ENCODE measurements around the gene PPID. TPM values are rescaled to one million over a fixed set of nuclear protein-coding genes. Genes with fewer than 3 reads are reported as not detected.
"Not testable (repeated sequence)": the region's sequence is repeated elsewhere in the genome, so short reads cannot be mapped to it uniquely, and the experiment has no call there.

Gene PPID
- total RNA-seq, 1 donor from 2014 or later: 12.5 TPM

GRCh38 chr4:158739600-158739999, 16.4 kb upstream of the PPID start:
- no peak for DNase-seq (ENCODE audit: low spot score)
- no peak for ATAC-seq

GRCh38 chr4:158738866-158739265, 15.7 kb upstream of the PPID start:
- ATAC-seq: no peak
- DNase-seq (ENCODE audit: low spot score): no peak

GRCh38 chr4:158729716-158730559, 6.7 kb upstream of the PPID start:
- DNase-seq (ENCODE audit: low spot score): peak; percentile 71
- peak; percentile 100 for ATAC-seq

GRCh38 chr4:158728236-158728635, 5.0 kb upstream of the PPID start:
- ATAC-seq (no peak), DNase-seq (ENCODE audit: low spot score) (no peak)

- ATAC-seq (no peak), DNase-seq (ENCODE audit: low spot score) (no peak)
Measured at GRCh38 chr4:158726633-158727032, 3.4 kb upstream of the PPID start.

GRCh38 chr4:158724637-158725036, 1.4 kb upstream of the PPID start:
- DNase-seq (ENCODE audit: low spot score): no peak
- no peak for ATAC-seq

GRCh38 chr4:158722291-158722916, 792 bp downstream of the PPID start:
- ATAC-seq (peak; percentile 66), DNase-seq (ENCODE audit: low spot score) (no peak)

- no peak for ATAC-seq
- DNase-seq (ENCODE audit: low spot score): no peak
Measured at GRCh38 chr4:158721680-158722079, 1.5 kb downstream of the PPID start.

GRCh38 chr4:158715802-158716201, 7.4 kb downstream of the PPID start:
- ATAC-seq (no peak), DNase-seq (ENCODE audit: low spot score) (no peak)

- ATAC-seq: no peak
- no peak for DNase-seq (ENCODE audit: low spot score)
Measured at GRCh38 chr4:158714937-158715336, 8.3 kb downstream of the PPID start.

GRCh38 chr4:158712622-158713021, 10.6 kb downstream of the PPID start:
- not testable (repeated sequence) for ATAC-seq; DNase-seq (ENCODE audit: low spot score)

GRCh38 chr4:158710814-158711213, 12.4 kb downstream of the PPID start:
- no peak for DNase-seq (ENCODE audit: low spot score)
- peak; percentile 57 for ATAC-seq

GRCh38 chr4:158704274-158704673, 18.9 kb downstream of the PPID start:
- DNase-seq (ENCODE audit: low spot score) (no peak), ATAC-seq (no peak)

- no peak for ATAC-seq
- no peak for DNase-seq (ENCODE audit: low spot score)
Measured at GRCh38 chr4:158688813-158689212, 34.4 kb downstream of the PPID start.

GRCh38 chr4:158682066-158682465, 41.1 kb downstream of the PPID start:
- DNase-seq (ENCODE audit: low spot score): no peak
- peak; percentile 36 for ATAC-seq

- ATAC-seq (no peak), DNase-seq (ENCODE audit: low spot score) (no peak)
Measured at GRCh38 chr4:158681629-158682028, 41.6 kb downstream of the PPID start.

- DNase-seq (ENCODE audit: low spot score): no peak
- no peak for ATAC-seq
Measured at GRCh38 chr4:158678767-158679166, 44.4 kb downstream of the PPID start.

GRCh38 chr4:158676076-158676475, 47.1 kb downstream of the PPID start:
- ATAC-seq: no peak
- DNase-seq (ENCODE audit: low spot score): no peak

GRCh38 chr4:158673633-158674032, 49.6 kb downstream of the PPID start:
- ATAC-seq: peak; percentile 15
- peak; percentile 59 for DNase-seq (ENCODE audit: low spot score)

- DNase-seq (ENCODE audit: low spot score) (peak; percentile 100), ATAC-seq (peak; percentile 87)
Measured at GRCh38 chr4:158671915-158672806, 51.0 kb downstream of the PPID start, which contains the start of gene ETFDH. Gene ETFDH, plus strand, starts transcription at chr4:158672296. Its CDS starts 161 bp downstream, at chr4:158672457.

- no peak for DNase-seq (ENCODE audit: low spot score)
- ATAC-seq: peak; percentile 4
Measured at GRCh38 chr4:158671665-158671914, 51.6 kb downstream of the PPID start, which contains the start of gene C4orf46. Gene C4orf46, minus strand, starts transcription at chr4:158671887. Its CDS starts 86 bp downstream, at chr4:158671801.

Measured in left lobe of liver (tissue), 2 donors.